ENCODE measurements around the gene RUSF1. TPM values are rescaled to one million over a fixed set of nuclear protein-coding genes. Genes with fewer than 3 reads are reported as not detected.
"Not testable (repeated sequence)": the region's sequence is repeated elsewhere in the genome, so short reads cannot be mapped to it uniquely, and the experiment has no call there.

The RUSF1 gene
- total RNA-seq, 2 donors from 2014 or later = 25.6 to 36.6 TPM

DNA sequence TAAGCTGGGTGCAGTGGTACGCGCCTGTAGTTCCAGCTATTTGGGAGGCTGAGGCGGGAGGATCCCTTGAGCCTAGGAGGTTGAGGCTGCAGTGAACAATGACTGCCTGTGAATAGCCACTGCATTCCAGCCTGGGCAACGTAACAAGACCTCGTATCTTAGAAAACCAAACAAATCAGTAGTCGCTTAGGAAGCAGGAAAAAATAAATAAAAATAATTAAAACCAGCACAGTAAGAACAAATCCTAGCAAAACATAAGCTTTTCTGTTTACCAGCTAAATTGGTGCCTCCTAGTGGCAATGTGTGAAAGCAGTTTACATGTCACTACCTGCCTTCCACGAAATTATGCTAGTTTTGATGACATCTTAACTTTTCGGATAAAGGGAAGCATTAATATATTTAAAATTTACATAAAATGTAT lies 47.6 kb downstream of the RUSF1 start:
- intact Hi-C loops (cut with DNase I) = no loop called here
- DNase-seq (no peak), ATAC-seq (no peak)

DNA sequence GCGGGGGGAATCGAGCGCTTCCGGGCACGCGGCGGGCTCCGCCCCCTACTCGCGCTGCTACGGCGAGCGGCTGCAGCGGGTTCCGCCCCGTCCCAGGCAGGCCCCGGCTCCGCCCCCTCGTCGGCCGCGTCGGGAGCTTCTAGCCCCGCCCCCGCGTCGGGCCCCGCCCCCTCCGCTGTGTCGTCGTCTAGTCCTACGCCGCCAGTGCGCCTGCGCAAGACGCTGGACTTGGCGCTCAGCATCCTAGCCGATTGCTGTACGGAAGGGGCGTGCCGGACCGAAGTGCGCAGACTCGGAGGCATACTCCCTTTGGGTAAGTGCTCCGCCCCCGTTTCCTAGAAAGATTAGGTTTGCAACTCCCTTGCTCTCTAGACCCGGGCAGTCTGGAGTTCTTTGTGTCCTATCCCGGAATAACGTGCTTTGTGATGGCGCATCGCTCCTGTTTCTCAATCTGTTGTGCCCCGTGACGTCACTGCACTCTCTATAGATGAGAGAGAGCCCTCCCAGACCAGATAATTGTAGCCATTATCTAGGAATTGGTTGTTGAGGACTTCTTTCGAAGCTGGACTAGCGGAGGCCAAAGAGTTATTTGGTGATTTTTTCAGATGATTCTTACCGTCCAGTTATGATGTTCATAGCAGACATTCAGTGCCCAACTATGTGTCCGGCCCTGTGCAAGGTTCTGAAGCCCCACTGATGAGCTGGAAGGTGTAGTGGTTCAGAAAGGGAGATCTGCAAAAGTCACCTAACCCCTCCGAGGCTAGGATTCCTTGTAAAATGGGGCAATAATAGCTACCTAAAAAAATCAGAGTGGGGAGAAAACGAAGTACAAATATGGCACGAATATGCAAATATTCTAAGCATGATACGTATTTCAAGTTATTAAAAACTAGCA lies 48.3 kb downstream of the RUSF1 start:
- intact Hi-C loops (cut with DNase I) = loop anchor here in 1 of 2 donors (10.0 kb wide), 1 partner anchor 405 kb away; no protein-coding TSS in a partner anchor
- DNase-seq = peak; percentile 100
- peak; percentile 91 for ATAC-seq

DNA sequence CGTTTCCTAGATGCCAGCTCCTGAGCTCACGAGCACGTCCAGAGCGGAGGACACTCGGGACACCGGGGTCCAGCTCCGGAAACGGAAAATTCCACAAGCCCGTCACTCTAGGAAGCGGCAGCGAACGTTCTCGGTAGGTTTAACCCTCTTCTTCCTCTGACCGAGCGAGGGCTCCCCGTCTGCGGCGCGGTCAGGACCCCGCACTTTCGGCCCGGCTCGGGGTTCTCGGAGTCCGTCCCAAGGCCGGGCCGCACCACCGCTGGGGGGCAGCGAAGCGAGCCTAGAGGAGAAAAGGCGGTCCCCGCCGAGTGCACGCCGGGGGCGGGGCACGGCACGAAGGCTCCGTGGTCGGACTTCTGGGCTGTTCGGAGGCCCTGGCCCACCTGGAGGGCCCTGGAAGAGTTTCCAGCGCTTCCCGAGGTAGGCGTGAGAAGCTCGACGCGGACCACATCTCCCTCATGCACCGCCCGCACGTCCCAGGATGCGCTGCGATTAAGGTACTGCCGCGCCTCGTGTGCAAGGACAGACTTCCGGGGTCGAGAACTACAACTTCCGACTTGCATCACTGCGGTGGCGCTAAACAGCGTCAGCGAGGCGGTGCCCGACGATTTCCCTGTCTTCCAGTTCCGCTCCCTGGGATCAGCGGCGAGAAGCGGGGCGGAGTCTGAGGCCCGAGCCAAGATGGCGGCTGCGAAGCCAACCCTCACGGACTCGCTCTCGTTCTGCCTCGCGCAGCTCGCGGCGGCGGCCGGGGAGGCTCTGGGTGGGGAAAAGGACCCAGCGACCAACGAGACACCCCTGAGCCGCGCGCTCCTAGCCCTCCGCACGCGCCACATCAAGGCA lies 49.1 kb downstream of the RUSF1 start, which contains the start of gene ARMC5:
Gene ARMC5 (plus strand): TSS at position 658 of the 843 bp plus-strand sequence. CDS start 24 bp downstream, at position 682.
- peak; percentile 91 for ATAC-seq
- DNase-seq = peak; percentile 98
- intact Hi-C loops (cut with DNase I) = loop anchor here in 1 of 2 donors (10.0 kb wide), 1 partner anchor 406 kb away; no protein-coding TSS in a partner anchor

DNA sequence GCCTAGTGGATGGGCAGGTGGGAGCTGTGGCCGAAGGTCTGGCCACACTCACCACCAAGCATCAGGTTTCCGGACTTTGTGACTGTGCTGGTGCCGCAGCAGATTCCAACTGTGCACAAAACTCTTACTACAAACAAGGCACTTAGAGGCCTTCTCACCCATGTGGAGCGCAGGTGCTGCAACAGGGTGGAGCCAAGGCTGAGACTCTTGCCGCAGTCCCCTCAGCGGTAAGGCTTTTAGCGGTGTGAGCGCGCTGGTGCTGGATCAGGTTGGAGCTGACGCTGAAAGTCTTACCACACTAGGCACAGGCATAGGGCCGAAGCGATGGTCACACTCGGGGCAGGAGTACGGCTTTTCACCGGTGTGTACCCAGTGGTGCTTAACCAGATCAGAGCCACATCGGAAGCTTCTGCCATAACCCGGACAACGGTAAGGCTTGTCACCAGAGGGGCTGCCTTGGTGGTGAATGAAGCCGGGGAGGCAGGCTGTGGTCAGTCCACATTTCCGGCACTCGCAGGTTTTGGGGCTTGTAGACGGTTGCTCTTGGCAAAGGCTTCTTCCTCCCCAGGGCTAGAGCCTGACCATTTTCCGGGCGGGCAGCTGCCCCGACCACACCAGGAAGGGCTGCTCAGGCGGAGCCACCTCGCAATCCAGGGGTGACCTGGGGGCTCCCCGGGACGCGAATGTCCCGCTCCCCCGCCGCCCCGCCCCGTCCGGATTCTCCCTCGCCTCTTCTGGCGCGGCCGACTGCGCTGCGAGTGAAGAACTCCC lies 49.9 kb downstream of the RUSF1 start:
- DNase-seq (peak; percentile 75), ATAC-seq (peak; percentile 2 to 4)
- intact Hi-C loops (cut with DNase I) = loop anchor here in 1 of 2 donors (10.0 kb wide), 1 partner anchor 407 kb away; no protein-coding TSS in a partner anchor

DNA sequence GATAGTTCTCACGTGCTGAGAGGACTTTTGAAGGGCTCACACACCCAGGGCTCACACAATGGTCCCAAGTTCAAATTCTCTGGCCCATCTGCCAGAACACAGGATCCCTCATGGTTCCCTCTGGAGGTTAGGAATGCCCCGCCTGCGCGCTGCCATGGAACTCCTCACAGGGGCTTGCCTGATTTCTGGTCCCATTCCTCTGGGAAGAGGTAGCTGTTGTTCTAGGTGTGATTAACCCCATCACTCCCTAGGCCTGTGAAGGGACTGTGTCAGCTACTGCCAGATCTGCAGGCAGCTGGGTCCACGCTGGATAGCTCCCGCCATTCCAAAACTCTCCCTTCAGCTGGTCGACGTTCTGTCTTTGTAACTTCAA lies 51.2 kb downstream of the RUSF1 start:
- ATAC-seq (no peak), DNase-seq (no peak)
- intact Hi-C loops (cut with DNase I) = loop anchor here in 1 of 2 donors (10.0 kb wide), 1 partner anchor 408 kb away; no protein-coding TSS in a partner anchor

DNA sequence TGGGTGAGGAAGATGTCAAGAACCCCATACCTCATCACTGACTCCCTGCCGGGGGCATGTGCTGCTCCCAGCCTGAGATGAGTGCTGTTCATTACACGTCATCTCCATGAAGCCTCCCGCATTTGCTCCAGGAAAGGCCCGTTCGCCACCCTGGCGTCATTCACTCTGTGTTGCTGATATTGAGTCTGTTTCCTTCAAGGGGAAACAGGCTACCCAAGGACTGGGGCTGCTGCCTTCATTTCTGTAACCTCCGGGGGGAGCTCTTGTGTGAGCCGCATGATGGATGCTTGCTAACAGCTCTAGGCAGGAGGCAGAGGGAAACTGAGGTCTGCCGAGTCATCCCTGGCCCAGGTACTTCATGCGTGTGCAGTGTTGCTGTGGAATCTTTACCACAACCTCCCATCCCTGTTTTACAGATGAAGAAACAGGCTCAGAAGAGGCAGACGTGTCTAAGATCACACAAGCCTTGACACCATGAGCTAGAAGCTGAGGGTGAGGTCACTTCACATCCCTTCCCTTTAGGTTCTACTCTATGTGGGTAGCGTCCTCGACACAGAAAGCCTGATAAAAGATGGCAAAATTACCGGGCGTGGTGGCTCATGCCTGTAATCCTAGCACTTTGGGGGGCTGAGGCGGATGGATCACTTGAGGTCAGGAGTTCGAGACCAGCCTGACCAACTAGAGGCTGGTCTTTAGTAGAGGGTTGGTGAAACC lies 52.4 kb downstream of the RUSF1 start:
- no peak for DNase-seq
- intact Hi-C loops (cut with DNase I) = loop anchor here in 1 of 2 donors (10.0 kb wide), 1 partner anchor 409 kb away; no protein-coding TSS in a partner anchor
- ATAC-seq = no peak

DNA sequence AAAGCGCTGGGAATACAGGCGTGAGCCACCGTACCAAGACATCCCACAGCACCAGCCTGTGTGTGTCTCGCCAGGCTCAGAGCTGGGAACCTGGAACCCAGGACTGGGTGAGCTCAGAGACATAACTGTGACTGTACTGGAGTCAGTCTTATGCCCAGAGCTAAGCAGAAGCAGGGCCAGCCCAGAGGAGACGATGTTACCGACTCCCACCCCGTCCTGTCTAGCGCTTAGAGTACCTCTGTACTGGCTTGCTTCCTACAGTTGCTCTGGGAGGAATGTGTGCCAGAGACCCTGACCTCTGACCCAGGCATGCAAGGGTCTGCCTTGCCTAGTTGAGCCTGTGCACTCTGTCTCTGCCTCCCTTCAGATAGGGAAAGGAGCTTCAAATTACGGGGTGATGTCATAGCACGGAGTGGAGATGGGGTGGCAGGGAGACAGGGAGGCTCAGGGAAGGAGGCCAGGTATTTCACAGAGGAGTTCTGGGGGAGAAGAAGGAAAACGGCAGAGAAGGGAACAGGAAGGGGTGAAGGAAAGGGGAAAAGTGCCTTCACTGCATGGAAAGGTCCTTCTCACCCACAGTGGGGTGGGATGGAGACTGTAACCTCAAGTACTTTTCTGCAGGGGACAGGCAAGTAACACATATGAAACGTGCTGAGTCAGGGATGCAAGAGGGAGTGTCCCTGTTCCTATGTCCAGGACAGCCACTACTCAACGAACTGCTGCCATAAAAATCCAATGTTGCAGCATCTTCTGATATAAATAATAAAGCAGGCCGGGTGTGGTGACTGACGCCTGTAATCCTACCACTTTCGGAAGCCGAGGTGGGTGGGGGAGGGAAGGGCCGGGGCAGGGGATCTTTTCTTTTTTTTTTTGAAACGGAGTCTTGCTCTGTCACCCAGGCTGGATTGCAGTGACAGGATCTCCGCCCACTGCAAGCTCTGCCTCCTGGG lies 54.7 kb downstream of the RUSF1 start:
- peak; percentile 62 for DNase-seq
- intact Hi-C loops (cut with DNase I) = loop anchor here in 1 of 2 donors (10.0 kb wide), 1 partner anchor 411 kb away; no protein-coding TSS in a partner anchor

DNA sequence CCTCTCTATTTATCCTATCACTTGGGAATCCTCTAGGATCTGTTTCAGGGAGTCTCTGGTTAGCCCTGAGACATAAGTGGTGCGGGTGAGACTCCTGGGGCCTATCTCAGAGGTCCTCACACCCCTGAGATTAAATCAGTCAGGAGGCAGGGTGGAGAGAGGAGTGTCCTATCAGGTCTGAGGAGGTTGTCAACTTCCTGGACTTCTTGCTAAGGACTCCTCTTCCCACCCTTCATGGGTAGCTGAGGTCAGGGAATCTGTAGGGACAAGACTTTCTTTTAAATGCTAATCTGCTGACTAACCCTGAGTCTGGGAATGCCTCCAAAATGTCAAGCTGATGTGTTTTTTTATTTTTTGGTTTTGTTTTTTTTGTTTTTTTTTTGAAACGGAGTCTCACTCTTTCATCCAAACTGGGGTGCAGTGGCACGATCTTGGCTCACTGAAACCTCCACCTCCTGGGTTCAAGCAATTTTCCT lies 55.5 kb downstream of the RUSF1 start:
- no peak for DNase-seq

More for the DNA sequence above, 54.7 kb downstream of the RUSF1 start:
- peak; percentile 17 to 27 for ATAC-seq

DNA sequence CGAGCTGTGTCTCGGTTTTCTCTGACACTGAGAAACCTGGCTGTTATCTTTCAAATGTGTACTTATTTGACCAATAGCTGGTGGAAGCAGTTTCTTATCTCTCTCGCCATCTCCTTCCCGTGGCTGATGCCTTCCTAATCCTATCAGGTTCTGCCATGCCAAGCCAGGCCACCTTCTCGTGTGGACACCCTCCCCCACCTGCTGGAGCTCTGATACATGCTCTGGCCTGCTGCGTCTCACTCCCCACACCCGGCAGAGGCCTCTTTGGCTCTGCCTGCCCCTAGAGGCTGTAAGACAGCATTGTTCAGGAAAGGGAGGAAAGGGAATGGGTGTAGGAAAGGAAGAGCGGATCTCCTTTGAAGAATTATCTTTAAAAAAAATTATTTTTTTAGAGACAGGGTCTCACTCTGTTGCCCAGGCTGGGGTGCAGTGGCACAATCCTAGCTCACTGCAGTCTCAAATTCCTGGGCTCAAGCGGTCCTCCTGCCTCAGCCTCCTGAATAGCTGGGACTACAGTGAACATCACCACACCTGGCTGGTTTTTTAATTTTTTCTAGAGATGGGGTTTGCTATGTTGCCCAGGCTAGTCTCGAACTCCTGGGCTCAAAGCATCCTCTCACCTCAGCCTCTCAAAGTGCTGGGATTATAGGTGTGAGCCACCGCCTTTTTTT lies 56.4 kb downstream of the RUSF1 start:
- intact Hi-C loops (cut with DNase I) = loop anchor here in 1 of 2 donors (10.0 kb wide), 1 partner anchor 413 kb away; no protein-coding TSS in a partner anchor
- peak; percentile 66 for DNase-seq
- ATAC-seq = peak; percentile 71 to 79

More for the DNA sequence above, 55.5 kb downstream of the RUSF1 start:
- ATAC-seq = peak; percentile 49 to 75
- intact Hi-C loops (cut with DNase I) = loop anchor here in 1 of 2 donors (10.0 kb wide), 1 partner anchor 412 kb away; no protein-coding TSS in a partner anchor

DNA sequence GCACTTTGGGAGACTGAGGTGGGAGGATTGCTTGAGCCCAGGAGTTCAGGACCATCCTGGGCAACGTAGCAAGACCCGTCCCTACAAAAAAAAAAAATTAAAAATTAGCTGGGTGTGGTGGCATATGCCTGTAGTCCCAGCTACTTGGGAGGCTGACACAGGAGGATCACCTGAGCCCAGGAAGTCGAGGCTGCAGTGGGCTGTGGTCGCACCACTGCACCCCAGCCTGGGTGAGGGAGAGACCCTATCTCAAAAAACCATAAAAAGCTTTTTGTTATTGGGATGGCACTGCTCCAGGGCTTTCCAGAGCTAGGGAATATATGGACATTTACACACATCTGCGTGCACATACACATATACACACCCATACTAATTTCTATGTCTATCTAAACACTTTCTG lies 57.0 kb downstream of the RUSF1 start:
- ATAC-seq = no peak
- no peak for DNase-seq
- intact Hi-C loops (cut with DNase I) = loop anchor here in 1 of 2 donors (10.0 kb wide), 1 partner anchor 414 kb away; no protein-coding TSS in a partner anchor

DNA sequence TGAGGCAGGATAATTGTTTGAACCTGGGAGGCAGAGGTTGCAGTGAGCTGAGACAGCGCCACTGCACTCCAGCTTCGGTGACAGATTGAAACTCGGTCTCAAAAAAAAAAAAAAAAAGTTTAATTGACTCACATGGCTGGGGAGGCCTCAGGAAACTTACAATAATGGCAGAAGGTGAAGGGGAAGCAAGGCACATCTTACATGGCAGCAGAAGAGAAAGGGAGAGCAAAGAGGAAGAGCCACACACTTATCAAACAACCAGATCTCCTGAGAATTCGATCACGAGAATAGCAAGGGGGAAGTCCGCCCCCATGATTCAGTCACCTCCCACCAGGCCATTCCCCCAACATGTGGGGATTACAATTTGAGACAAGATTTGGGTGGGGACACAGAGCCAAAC lies 62.3 kb downstream of the RUSF1 start:
- DNase-seq, ATAC-seq: not testable (repeated sequence)
- intact Hi-C loops (cut with DNase I) = loop anchor here in 1 of 2 donors (10.0 kb wide), 1 partner anchor 461 kb away; the partner anchor contains the start of gene HSD3B7

DNA sequence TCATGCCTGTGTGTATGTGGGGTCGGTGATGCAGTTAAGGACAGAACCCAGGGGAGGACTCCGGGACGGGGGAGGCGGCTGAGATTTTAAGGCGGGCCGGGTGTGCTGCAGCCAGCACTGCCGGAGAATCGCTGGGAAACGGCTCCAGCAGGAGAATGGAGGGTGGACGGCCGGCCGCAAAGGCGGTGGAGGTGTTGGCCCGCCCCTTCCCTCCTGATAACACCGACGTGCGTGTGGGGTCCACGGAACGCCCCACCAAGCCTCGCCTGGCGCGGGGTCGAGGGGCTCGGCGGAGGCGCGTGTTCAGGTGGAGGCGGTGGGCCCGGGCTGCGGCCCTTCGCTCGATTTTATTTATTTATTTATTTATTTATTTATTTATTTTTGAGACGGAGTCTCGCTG lies 66.2 kb downstream of the RUSF1 start:
- peak in 1 of 2 donors; percentile 3 for ATAC-seq
- intact Hi-C loops (cut with DNase I) = loop anchor here (5.0 to 10.0 kb wide), 3 partner anchors 260 to 460 kb away; partner anchors contain the start of genes FUS (in 1 of the 2) and HSD3B7 (in 1 of the 2)
- DNase-seq = no peak

DNA sequence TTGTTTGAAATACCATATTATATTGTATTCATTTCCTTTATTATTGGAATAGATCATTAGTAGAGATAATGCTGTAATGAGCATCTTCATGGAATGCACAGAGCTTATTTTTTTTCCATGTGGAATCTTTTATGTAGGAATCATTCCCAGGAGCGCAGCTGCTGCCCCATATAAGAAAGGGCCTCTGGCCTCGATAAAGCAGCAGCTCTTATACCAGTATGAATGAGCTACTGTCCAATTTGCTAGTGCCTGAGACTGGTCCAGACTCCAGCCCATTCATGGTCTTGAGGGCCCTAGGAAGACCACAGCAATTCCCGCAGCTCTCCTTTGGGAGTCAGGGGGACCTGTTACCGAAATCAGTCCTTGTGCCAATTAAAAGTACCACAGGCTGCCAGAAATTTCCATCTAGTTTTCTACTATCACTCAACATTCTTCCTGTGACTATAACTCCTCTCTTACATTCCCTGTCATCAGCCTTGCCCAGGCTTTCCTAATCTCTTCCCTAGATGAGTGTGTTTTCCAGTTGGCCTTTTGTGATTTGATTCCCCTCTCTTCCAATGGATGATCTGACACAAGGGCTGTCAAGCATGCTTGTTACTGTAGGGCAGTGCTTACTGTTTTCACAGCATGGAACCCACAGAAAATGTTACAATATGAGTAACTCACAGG lies 67.5 kb downstream of the RUSF1 start:
- ATAC-seq = no peak
- DNase-seq = no peak
- intact Hi-C loops (cut with DNase I) = loop anchor here (5.0 to 10.0 kb wide), 3 partner anchors 258 to 458 kb away; partner anchors contain the start of genes FUS (in 1 of the 2) and HSD3B7 (in 1 of the 2)

DNA sequence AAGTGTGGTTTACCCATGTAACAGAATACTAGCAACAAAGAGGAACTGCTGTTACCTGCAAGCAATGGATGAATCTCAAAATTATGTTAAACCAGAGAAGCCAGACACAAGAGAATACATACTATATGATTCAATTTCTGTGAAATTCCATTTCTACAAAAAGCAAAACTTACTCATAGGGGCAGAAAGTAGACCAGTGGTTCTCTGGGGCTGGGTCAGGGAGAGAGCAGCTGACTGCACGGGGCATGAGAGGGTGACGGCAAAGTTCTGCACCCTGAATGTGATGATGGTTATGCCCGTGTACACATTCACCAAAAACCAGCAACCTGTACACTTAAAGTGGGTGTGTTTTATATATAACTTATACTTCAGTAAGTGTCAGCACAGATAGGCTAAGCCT lies 68.7 kb downstream of the RUSF1 start:
- intact Hi-C loops (cut with DNase I) = no loop called here
- ATAC-seq (no peak), DNase-seq (no peak)

Data from left cardiac atrium (tissue), 4 donors.